K562 (cell line): ENCODE data around the gene NTSR1.

ENCODE experiments used
- FOXJ3 ChIP-seq: sonication (generic); formaldehyde crosslinking; IDR thresholded peaks from 2 replicates; pipeline ENCODE4 v1.4.0; 2020; ENCODE audit warnings: mild to moderate bottlenecking, missing genetic modification reagents
- NONO ChIP-seq, 2 experiments: fragments of 200-400 bp in 1 of 2; fragments of 450-650 bp in 1 of 2; formaldehyde crosslinking in 1 of 2; IDR thresholded peaks; 2 replicates each; pipeline ENCODE4 v1.6.1; 2017; ENCODE audit warnings: low read depth in 2 of 2, mild to moderate bottlenecking in 2 of 2, moderate library complexity in 2 of 2, low read length in 1 of 2

GRCh38 chr20:62734881-62735280 is 26.2 kb downstream of the NTSR1 start:
- no peak for TF ChIP-seq FOXJ3 (CRISPR knock-in tag)
- no peak for TF ChIP-seq NONO (IDR thresholded peaks at IDR 0.05; ENCODE audit: low read depth in 2 of 2, low read length in 1 of 2)
